ENCODE results near the gene TOMM7. TPM values are rescaled to one million over a fixed set of nuclear protein-coding genes. Genes with fewer than 3 reads are reported as not detected.

Gene TOMM7
- total and polyA plus RNA-seq, 9 of the 15 experiments (the other 6 are each of a cell fraction or from before 2014, with no cell fraction given): 283 to 1,717 (median 638) TPM

DNA sequence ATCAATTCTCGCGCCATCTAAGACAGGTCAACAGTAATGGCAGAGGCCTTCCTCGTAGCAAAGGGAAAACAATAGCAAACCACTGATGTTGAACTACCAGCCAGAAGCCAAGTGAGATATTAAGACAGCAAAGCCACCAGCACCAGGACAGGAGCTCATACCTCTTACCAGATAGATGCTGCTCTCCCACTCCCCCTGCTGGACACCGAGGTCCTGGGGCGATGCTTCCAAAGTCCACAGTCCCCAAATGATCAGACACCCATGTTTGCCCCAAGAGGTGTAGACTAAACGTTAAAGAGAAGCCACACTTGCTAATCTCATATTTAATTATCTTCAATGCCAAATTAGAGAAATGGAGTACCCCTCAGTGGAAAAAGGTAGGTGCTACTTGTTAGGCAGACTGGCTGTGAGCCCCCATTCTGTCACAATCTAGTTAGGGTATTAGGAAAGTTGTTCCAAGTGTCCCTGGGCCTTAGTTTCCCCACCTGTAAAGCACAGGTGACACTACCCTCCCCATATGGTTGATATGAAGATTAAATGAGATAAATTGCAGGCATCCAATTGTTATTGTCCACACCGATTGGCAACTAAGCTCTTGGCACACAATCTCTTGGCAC lies 39.9 kb downstream of the TOMM7 start:
- Histone ChIP-seq H3K9me3 (replicated peaks; ENCODE audit: control insufficient read depth, insufficient read depth, low read depth, low read length) (no peaks in the 10 kb centered on the region), H3K27ac (ENCODE audit: extremely low read depth, low read depth, low read length) (no peak overlapping the region), H3K4me3 (no peak overlapping the region), H3K4me1 (replicated peaks in 1 of 2; ENCODE audit: control insufficient read depth in 2 of 2, insufficient read depth in 2 of 2, low read length in 2 of 2) (peaks cover 0 to 5% of the 10 kb centered on the region in 2 experiments; a peak in 1 of 5 replicates), H2AFZ (ENCODE audit: low read depth, low read length) (peak overlapping the region; percentile 14; the same call in 1 of the 2 replicates), H3K36me3 (ENCODE audit: control insufficient read depth, insufficient read depth, low read length) (no peaks in the 10 kb centered on the region), H3K4me2 (ENCODE audit: insufficient read depth, low read length) (no peak overlapping the region), H3K9ac (ENCODE audit: insufficient read depth in 1 of 2, low read depth in 2 of 2, low read length in 2 of 2) (no peak overlapping the region), H4K20me1 (replicated peaks; ENCODE audit: control insufficient read depth, insufficient read depth, low read length) (no peaks in the 10 kb centered on the region), H3K27me3 (ENCODE audit: control insufficient read depth in 2 of 2, insufficient read depth in 2 of 2, low read length in 2 of 2) (no peaks in the 10 kb centered on the region), H3K79me2 (ENCODE audit: control insufficient read depth, insufficient read depth, low read length) (no peaks in the 10 kb centered on the region), H3K9me1 (ENCODE audit: control insufficient read depth, insufficient read depth, low read length) (no peaks in the 10 kb centered on the region)
- POLR2A ChIA-PET: interaction anchor here (0.6 to 1.2 kb wide), 10 partner anchors 22 to 257 kb away, joined by 3 to 5 read pairs (median 3); partner anchors contain the start of gene IL6
- no TSS peak for BruUV-seq (replicated peaks)
- in situ Hi-C loops (cut with MboI) (no loop called here), intact Hi-C loops (cut with micrococcal nuclease) (loop anchor here (1.0 to 5.0 kb wide), 3 partner anchors 56 to 275 kb away; partner anchors contain the start of gene IL6)
- peak; percentile 99 for ATAC-seq
- CTCF ChIA-PET (ENCODE audit: low intra/inter-chr PET ratio): interaction anchor here (0.8 to 2.1 kb wide), 5 partner anchors 54 to 278 kb away, joined by 3 to 13 read pairs (median 5); no protein-coding TSS in a partner anchor
- 41% methylated on average over 7 of the region's 7 CpGs for WGBS (ENCODE audit: insufficient coverage, low coverage, missing lambda C conversion rate)
- DNase-seq (ENCODE audit: extremely low read depth in 1 of 4, low spot score in 3 of 4): peak; percentile 79 to 86 (median 83)
- peak; percentile 94 for FAIRE-seq
- TF ChIP-seq, protein P1, sequence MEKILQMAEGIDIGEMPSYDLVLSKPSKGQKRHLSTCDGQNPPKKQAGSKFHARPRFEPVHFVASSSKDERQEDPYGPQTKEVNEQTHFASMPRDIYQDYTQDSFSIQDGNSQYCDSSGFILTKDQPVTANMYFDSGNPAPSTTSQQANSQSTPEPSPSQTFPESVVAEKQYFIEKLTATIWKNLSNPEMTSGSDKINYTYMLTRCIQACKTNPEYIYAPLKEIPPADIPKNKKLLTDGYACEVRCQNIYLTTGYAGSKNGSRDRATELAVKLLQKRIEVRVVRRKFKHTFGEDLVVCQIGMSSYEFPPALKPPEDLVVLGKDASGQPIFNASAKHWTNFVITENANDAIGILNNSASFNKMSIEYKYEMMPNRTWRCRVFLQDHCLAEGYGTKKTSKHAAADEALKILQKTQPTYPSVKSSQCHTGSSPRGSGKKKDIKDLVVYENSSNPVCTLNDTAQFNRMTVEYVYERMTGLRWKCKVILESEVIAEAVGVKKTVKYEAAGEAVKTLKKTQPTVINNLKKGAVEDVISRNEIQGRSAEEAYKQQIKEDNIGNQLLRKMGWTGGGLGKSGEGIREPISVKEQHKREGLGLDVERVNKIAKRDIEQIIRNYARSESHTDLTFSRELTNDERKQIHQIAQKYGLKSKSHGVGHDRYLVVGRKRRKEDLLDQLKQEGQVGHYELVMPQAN (IDR thresholded peaks at IDR 0.05; ENCODE audit: borderline replicate concordance): no peak
- TF ChIP-seq SRSF3 (IDR thresholded peaks at IDR 0.05; ENCODE audit: insufficient read depth, low read length) (no peak), STAG1 (CRISPR knock-in tag; IDR thresholded peaks at IDR 0.05; ENCODE audit: borderline replicate concordance) (peak; percentile 32; the same call in 1 of the 2 replicates), HDAC1 (IDR thresholded peaks at IDR 0.05) (no peak), ZNF124 (CRISPR knock-in tag; IDR thresholded peaks at IDR 0.05) (no peak)
- TF ChIP-seq, protein P2, sequence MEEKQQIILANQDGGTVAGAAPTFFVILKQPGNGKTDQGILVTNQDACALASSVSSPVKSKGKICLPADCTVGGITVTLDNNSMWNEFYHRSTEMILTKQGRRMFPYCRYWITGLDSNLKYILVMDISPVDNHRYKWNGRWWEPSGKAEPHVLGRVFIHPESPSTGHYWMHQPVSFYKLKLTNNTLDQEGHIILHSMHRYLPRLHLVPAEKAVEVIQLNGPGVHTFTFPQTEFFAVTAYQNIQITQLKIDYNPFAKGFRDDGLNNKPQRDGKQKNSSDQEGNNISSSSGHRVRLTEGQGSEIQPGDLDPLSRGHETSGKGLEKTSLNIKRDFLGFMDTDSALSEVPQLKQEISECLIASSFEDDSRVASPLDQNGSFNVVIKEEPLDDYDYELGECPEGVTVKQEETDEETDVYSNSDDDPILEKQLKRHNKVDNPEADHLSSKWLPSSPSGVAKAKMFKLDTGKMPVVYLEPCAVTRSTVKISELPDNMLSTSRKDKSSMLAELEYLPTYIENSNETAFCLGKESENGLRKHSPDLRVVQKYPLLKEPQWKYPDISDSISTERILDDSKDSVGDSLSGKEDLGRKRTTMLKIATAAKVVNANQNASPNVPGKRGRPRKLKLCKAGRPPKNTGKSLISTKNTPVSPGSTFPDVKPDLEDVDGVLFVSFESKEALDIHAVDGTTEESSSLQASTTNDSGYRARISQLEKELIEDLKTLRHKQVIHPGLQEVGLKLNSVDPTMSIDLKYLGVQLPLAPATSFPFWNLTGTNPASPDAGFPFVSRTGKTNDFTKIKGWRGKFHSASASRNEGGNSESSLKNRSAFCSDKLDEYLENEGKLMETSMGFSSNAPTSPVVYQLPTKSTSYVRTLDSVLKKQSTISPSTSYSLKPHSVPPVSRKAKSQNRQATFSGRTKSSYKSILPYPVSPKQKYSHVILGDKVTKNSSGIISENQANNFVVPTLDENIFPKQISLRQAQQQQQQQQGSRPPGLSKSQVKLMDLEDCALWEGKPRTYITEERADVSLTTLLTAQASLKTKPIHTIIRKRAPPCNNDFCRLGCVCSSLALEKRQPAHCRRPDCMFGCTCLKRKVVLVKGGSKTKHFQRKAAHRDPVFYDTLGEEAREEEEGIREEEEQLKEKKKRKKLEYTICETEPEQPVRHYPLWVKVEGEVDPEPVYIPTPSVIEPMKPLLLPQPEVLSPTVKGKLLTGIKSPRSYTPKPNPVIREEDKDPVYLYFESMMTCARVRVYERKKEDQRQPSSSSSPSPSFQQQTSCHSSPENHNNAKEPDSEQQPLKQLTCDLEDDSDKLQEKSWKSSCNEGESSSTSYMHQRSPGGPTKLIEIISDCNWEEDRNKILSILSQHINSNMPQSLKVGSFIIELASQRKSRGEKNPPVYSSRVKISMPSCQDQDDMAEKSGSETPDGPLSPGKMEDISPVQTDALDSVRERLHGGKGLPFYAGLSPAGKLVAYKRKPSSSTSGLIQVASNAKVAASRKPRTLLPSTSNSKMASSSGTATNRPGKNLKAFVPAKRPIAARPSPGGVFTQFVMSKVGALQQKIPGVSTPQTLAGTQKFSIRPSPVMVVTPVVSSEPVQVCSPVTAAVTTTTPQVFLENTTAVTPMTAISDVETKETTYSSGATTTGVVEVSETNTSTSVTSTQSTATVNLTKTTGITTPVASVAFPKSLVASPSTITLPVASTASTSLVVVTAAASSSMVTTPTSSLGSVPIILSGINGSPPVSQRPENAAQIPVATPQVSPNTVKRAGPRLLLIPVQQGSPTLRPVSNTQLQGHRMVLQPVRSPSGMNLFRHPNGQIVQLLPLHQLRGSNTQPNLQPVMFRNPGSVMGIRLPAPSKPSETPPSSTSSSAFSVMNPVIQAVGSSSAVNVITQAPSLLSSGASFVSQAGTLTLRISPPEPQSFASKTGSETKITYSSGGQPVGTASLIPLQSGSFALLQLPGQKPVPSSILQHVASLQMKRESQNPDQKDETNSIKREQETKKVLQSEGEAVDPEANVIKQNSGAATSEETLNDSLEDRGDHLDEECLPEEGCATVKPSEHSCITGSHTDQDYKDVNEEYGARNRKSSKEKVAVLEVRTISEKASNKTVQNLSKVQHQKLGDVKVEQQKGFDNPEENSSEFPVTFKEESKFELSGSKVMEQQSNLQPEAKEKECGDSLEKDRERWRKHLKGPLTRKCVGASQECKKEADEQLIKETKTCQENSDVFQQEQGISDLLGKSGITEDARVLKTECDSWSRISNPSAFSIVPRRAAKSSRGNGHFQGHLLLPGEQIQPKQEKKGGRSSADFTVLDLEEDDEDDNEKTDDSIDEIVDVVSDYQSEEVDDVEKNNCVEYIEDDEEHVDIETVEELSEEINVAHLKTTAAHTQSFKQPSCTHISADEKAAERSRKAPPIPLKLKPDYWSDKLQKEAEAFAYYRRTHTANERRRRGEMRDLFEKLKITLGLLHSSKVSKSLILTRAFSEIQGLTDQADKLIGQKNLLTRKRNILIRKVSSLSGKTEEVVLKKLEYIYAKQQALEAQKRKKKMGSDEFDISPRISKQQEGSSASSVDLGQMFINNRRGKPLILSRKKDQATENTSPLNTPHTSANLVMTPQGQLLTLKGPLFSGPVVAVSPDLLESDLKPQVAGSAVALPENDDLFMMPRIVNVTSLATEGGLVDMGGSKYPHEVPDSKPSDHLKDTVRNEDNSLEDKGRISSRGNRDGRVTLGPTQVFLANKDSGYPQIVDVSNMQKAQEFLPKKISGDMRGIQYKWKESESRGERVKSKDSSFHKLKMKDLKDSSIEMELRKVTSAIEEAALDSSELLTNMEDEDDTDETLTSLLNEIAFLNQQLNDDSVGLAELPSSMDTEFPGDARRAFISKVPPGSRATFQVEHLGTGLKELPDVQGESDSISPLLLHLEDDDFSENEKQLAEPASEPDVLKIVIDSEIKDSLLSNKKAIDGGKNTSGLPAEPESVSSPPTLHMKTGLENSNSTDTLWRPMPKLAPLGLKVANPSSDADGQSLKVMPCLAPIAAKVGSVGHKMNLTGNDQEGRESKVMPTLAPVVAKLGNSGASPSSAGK (IDR thresholded peaks at IDR 0.05): no peak
- TF ChIP-seq, protein P3, sequence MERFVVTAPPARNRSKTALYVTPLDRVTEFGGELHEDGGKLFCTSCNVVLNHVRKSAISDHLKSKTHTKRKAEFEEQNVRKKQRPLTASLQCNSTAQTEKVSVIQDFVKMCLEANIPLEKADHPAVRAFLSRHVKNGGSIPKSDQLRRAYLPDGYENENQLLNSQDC (CRISPR knock-in tag; IDR thresholded peaks at IDR 0.05): no peak

Data from K562 (cell line).